K562 (cell line): Measurements from ENCODE around the gene HS3ST2. TPM values are rescaled to one million over a fixed set of nuclear protein-coding genes. Genes with fewer than 3 reads are reported as not detected.

Experiments
- AFF1 ChIP-seq, 2 experiments: fragments of 450-650 bp; IDR thresholded peaks; 2 replicates each; pipeline ENCODE4 v1.6.1; 2018; ENCODE audit warnings: mild to moderate bottlenecking in 2 of 2, low read depth in 1 of 2; ENCODE audit not compliant: partially characterized antibody in 2 of 2
- CTCF ChIP-seq, 3 experiments: IDR thresholded peaks in 2 of 3; conservative IDR thresholded peaks in 1 of 3; 2 replicates each; pipeline ENCODE4 v1.5.1; 2011 to 2012; ENCODE audit warnings: low read length in 3 of 3, mild to moderate bottlenecking in 3 of 3, control low read depth in 2 of 3, improper control_type of control experiment in 1 of 3, inconsistent platforms in 1 of 3, low read depth in 1 of 3, mixed read lengths in 1 of 3, moderate library complexity in 1 of 3; ENCODE audit not compliant: insufficient read depth in 2 of 3
- HDGF ChIP-seq: fragments of 450-650 bp; IDR thresholded peaks from 2 replicates; pipeline ENCODE4 v1.6.1; 2016
- HMBOX1 ChIP-seq: sonication (generic); IDR thresholded peaks from 2 replicates; pipeline ENCODE4 v1.6.1; 2016
- REST ChIP-seq, 2 experiments: fragments of 450-650 bp; formaldehyde crosslinking in 1 of 2; IDR thresholded peaks; 2 replicates each; pipeline versions ENCODE4 v1.4.0 to v1.6.1; 2014 to 2020; ENCODE audit warnings: mild to moderate bottlenecking in 2 of 2, borderline replicate concordance in 1 of 2, low read depth in 1 of 2
- RHOXF2B ChIP-seq: fragments of 250-450 bp; sonication (Bioruptor Pico); conservative IDR thresholded peaks from 2 replicates; pipeline ENCODE4 v1.5.1; 2021
- SMARCA4 ChIP-seq: fragments of 450-650 bp; IDR thresholded peaks from 2 replicates; pipeline ENCODE4 v1.6.1; 2016
- SMARCB1 ChIP-seq: IDR thresholded peaks from 2 replicates; pipeline ENCODE4 v1.6.1; 2011; ENCODE audit warnings: improper control_type of control experiment, low read depth; ENCODE audit not compliant: insufficient read length
- TRIM24 ChIP-seq, 2 experiments: fragments of 450-650 bp; IDR thresholded peaks; 2 replicates each; pipeline ENCODE4 v1.6.1; 2016
- YY1 ChIP-seq, 3 experiments: IDR thresholded peaks; 2 replicates each; pipeline ENCODE4 v1.6.1; 2011; ENCODE audit warnings: low read length in 2 of 3, mild to moderate bottlenecking in 2 of 3, moderate library complexity in 2 of 3, borderline replicate concordance in 1 of 3, control low read depth in 1 of 3, low read depth in 1 of 3; ENCODE audit not compliant: insufficient read depth in 3 of 3, insufficient replicate concordance in 2 of 3, control insufficient read depth in 1 of 3, insufficient read length in 1 of 3; ENCODE audit errors: extremely low read depth in 1 of 3
- ZNF274 ChIP-seq: IDR thresholded peaks from 2 replicates; pipeline ENCODE4 v1.6.1; 2011; ENCODE audit warnings: low read depth, mild to moderate bottlenecking, low read length, moderate library complexity, borderline replicate concordance
- polyA plus RNA-seq, 8 experiments: library from polyadenylated mRNA; depleted of rRNA in 4 of 8; stranded (reverse) in 5 of 8; unstranded in 3 of 8; fragments of >200 nt; fragmentation: Nextera tagmentation in 2 of 8; fragmentation: Illumina TruSeq in 1 of 8; extraction: Ambion mirVana in 2 of 8; extraction: Trizol in 1 of 8; gene quantifications; 2 replicates each; pipeline versions ENCODE4 v1.2.1 to v1.2.3, GENCODE V29; 2011 to 2014; ENCODE audit warnings: inconsistent platforms in 1 of 8, missing spikeins in 1 of 8
- total RNA-seq, 7 experiments: library from RNA; depleted of rRNA in 6 of 7; stranded (reverse); fragments of >200 nt in 6 of 7; fragmentation: Illumina TruSeq in 2 of 7; extraction: Trizol in 2 of 7; gene quantifications; 2 replicates each; pipeline versions ENCODE4 v1.2.1 to v1.2.3, GENCODE V29; 2011 to 2021; ENCODE audit warnings: low replicate concordance in 1 of 7

Gene HS3ST2
- total and polyA plus RNA-seq, 9 of the 15 experiments (the other 6 are each of a cell fraction or from before 2014, with no cell fraction given), result not detected

- TF ChIP-seq ZNF274 (no peak), HDGF (no peak), YY1 (IDR thresholded peaks at IDR 0.05; ENCODE audit: borderline replicate concordance in 1 of 3, control insufficient read depth in 1 of 3, extremely low read depth in 1 of 3, insufficient read depth in 3 of 3, insufficient read length in 1 of 3, insufficient replicate concordance in 2 of 3, low read depth in 1 of 3, low read length in 2 of 3) (no peak), RHOXF2B (CRISPR knock-in tag) (no peak), SMARCB1 (no peak), CTCF (IDR thresholded peaks at IDR 0.05 in 2 of 3, conservative IDR thresholded peaks at IDR 0.05 in 1 of 3; ENCODE audit: insufficient read depth in 2 of 3, low read depth in 1 of 3, low read length in 3 of 3) (peak; percentile 44 to 60 (median 57)), HMBOX1 (no peak), TRIM24 (IDR thresholded peaks at IDR 0.05) (no peak), SMARCA4 (no peak), REST (IDR thresholded peaks at IDR 0.05; ENCODE audit: borderline replicate concordance) (peak; percentile 98), REST (CRISPR knock-in tag; IDR thresholded peaks at IDR 0.05; ENCODE audit: low read depth) (peak; percentile 94), AFF1 (IDR thresholded peaks at IDR 0.05; ENCODE audit: low read depth in 1 of 2, partially characterized antibody in 2 of 2) (peak in 1 of 2 experiments; percentile 56)
Measured at GRCh38 chr16:22813223-22813947, 577 bp upstream of the HS3ST2 start (continued).
